ENCODE data around the gene KLHL40. TPM values are rescaled to one million over a fixed set of nuclear protein-coding genes. Genes with fewer than 3 reads are reported as not detected.

Gene KLHL40
- total RNA-seq, 2 donors from 2014 or later, result not detected

DNA sequence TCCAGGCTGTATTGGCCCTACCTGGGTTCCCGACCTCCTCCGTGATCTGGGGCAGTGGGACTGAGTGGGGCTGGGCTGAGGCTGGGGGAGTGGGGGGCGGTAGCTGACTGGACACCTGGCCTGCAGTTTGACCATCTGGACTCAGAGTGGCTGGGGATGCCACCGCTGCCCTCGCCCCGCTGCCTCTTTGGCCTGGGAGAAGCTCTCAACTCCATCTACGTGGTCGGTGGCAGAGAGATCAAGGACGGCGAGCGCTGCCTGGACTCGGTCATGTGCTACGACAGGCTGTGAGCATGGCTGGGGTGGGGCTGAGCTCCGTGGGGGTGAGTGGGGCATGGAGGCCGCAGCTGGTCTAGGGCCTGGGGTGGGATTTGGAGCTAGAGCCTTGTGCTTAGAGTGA lies 2.7 kb downstream of the KLHL40 start:
- Histone ChIP-seq H3K4me3 (no peak overlapping the region), H3K27ac (no peak overlapping the region), H3K9me3 (no peaks in the 10 kb centered on the region), H3K27me3 (replicated peaks; ENCODE audit: insufficient read depth) (no peaks in the 10 kb centered on the region), H3K4me1 (ENCODE audit: control insufficient read depth in 1 of 2, low read depth in 2 of 2) (peaks cover 17 to 30% of the 10 kb centered on the region in 2 donors), H3K36me3 (no peaks in the 10 kb centered on the region)
- ATAC-seq (ENCODE audit: insufficient number of reproducible peaks, low FRiP score, low read depth) (no peak), DNase-seq (ENCODE audit: low spot score) (no peak)
- TF ChIP-seq, protein P1, sequence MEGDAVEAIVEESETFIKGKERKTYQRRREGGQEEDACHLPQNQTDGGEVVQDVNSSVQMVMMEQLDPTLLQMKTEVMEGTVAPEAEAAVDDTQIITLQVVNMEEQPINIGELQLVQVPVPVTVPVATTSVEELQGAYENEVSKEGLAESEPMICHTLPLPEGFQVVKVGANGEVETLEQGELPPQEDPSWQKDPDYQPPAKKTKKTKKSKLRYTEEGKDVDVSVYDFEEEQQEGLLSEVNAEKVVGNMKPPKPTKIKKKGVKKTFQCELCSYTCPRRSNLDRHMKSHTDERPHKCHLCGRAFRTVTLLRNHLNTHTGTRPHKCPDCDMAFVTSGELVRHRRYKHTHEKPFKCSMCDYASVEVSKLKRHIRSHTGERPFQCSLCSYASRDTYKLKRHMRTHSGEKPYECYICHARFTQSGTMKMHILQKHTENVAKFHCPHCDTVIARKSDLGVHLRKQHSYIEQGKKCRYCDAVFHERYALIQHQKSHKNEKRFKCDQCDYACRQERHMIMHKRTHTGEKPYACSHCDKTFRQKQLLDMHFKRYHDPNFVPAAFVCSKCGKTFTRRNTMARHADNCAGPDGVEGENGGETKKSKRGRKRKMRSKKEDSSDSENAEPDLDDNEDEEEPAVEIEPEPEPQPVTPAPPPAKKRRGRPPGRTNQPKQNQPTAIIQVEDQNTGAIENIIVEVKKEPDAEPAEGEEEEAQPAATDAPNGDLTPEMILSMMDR (IDR thresholded peaks at IDR 0.05), result no peak

DNA sequence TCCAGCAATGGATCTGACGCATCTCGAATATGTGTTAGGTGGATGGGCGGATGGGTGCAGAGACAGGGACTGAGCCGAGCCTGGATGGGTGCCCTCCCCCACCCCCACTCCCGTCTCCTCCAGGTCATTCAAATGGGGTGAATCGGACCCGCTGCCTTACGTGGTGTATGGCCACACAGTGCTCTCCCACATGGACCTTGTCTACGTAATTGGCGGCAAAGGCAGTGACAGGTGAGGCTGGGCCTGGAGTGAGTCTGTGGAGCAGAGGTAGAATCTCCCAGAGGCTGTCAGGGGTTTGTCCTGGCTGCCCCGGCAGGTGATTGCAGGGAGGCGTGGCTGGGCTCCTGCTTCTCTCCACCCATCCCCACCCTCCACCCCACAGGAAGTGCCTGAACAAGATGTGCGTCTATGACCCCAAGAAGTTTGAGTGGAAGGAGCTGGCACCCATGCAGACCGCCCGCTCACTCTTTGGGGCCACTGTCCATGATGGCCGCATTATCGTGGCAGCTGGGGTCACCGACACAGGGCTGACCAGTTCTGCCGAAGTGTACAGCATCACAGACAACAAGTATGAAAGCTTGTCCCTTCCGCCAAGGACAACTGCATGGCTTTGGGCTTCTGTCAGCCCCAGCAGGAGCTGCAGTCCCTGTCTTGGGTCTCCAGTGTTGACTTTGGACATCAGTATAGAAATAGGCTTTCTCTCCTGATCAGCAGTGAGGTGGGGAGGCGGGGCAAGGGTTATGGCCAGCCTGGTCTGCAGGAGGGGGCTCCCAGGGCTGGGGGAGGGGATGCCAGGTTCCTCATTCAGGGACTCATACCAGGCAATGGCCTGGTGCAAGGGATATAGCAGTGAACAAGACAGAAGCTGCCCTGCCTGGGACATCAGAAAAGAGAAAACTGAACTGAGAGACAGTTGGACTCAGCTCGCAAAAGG lies 3.4 kb downstream of the KLHL40 start:
- TF ChIP-seq, protein P1 (IDR thresholded peaks at IDR 0.05), result no peak
- DNase-seq (ENCODE audit: low spot score), result no peak
- ATAC-seq (ENCODE audit: insufficient number of reproducible peaks, low FRiP score, low read depth), result no peak

DNA sequence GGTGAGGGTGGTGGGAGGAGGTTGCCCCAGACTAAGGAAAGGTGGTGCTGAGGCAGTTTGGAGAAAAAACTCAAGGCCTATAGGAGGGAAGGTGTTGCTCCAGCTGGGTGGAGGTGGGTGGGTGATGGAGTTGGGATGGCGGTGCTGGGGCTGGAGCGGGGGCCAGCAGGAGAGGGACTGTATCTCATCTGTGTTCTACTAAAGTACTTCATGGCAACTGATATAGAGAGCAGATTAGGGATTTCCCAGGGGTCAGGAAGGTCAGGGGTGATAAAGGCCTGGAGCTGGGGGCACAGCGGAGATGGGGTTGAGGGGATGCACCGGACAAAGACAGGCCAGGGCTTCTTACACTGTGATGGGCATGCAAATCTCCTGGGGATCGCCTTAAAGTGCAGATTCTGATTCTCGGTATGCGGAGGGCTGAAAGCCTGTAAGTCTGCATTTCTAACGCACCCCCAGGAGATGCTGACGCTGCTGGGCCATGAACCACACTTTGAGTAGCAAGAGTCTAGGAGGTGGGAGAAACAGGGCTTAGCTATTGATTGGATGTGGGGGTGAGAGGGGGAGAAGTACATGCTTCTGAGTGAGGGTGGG lies 4.2 kb downstream of the KLHL40 start:
- DNase-seq (ENCODE audit: low spot score), result no peak
- no peaks in the 10 kb centered on the region for H3K27me3 ChIP-seq (replicated peaks; ENCODE audit: insufficient read depth)

More for the DNA sequence above, 3.4 kb downstream of the KLHL40 start:
- no peak overlapping the region for H3K27ac ChIP-seq
- no peaks in the 10 kb centered on the region for H3K36me3 ChIP-seq
- peaks cover 13 to 23% of the 10 kb centered on the region in 2 donors for H3K4me1 ChIP-seq (ENCODE audit: control insufficient read depth in 1 of 2, low read depth in 2 of 2)
- H3K4me3 ChIP-seq, result no peak overlapping the region
- H3K27me3 ChIP-seq (replicated peaks; ENCODE audit: insufficient read depth), result no peaks in the 10 kb centered on the region
- no peaks in the 10 kb centered on the region for H3K9me3 ChIP-seq

DNA sequence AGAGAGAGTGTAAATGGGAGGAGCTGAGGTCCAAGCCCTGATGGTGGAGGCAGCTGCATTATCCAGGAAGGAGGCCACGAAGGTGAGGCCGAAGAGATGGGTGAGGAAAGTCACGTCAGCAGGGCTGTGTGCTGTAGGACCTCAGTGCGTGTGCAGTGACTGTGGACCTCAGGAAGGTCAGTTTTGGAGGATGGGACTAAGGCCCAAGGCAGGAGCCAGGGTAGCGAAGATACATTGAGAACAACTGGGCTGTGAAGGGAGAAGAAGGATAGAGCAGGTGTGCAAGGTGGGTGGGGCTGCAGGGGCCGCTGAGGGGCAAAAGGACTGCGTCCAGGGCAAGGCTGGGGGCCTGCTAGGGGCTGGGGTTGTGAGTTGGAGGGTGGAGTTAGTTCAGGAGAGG lies 4.9 kb downstream of the KLHL40 start:
- peaks cover 8 to 13% of the 10 kb centered on the region in 2 donors for H3K4me1 ChIP-seq (ENCODE audit: control insufficient read depth in 1 of 2, low read depth in 2 of 2)
- TF ChIP-seq, protein P1 (IDR thresholded peaks at IDR 0.05), result no peak
- DNase-seq (ENCODE audit: low spot score) (no peak), ATAC-seq (ENCODE audit: insufficient number of reproducible peaks, low FRiP score, low read depth) (no peak)
- no peak overlapping the region for H3K27ac ChIP-seq
- H3K9me3 ChIP-seq, result no peaks in the 10 kb centered on the region
- H3K27me3 ChIP-seq (replicated peaks; ENCODE audit: insufficient read depth), result no peaks in the 10 kb centered on the region
- no peak overlapping the region for H3K4me3 ChIP-seq
- H3K36me3 ChIP-seq, result no peaks in the 10 kb centered on the region

More for the DNA sequence above, 4.2 kb downstream of the KLHL40 start:
- H3K27ac ChIP-seq, result no peak overlapping the region
- peaks cover 10 to 20% of the 10 kb centered on the region in 2 donors for H3K4me1 ChIP-seq (ENCODE audit: control insufficient read depth in 1 of 2, low read depth in 2 of 2)
- no peak for ATAC-seq (ENCODE audit: insufficient number of reproducible peaks, low FRiP score, low read depth)
- H3K4me3 ChIP-seq, result no peak overlapping the region
- H3K9me3 ChIP-seq, result no peaks in the 10 kb centered on the region
- TF ChIP-seq, protein P1 (IDR thresholded peaks at IDR 0.05), result no peak
- H3K36me3 ChIP-seq, result no peaks in the 10 kb centered on the region
